Measurements from ENCODE around the gene GNPAT. TPM values are rescaled to one million over a fixed set of nuclear protein-coding genes. Genes with fewer than 3 reads are reported as not detected.

The GNPAT gene
- total and polyA plus RNA-seq, 9 donors = 51.2 to 65.3 (median 56.6) TPM

DNA sequence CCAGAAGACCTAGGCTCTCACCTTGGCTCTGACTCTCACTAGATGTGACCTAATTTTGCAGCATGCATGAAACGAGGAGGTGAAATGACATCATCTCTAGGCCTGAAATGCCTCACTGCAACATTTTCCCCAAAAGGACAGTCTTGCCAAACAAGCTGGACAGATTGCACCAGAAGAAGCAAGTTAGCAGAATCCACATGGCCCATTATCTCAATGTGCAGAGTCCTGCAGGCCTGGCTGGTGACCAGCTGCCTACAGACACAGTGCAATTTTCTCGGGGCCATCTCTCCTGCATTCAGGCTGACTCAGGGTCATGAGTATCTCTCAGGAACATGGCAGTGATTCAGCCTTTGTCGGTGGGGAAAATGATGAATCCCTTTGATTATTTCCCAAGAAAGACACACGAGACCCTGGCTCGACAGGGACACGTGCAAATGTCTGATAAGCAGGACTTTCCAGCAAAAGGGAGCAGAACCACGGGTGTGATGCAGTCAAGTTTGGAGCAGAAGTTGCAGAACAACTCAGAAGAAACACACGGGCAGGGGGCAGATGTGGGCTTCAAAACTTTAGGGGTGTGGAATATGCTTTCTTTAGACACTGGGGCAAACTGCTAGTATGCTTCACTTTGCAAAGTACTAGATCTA is 40.5 kb upstream of the GNPAT start:
- Histone ChIP-seq H3K36me3 (ENCODE audit: control insufficient read depth, insufficient read depth, low read length) (no peaks in the 10 kb centered on the region), H3K9me3 (replicated peaks; ENCODE audit: control insufficient read depth, low read depth, low read length) (no peaks in the 10 kb centered on the region), H3K4me1 (ENCODE audit: control insufficient read depth, insufficient read depth, low read length) (no peaks in the 10 kb centered on the region), H3K27ac (ENCODE audit: low read length) (no peak overlapping the region), H3K27me3 (ENCODE audit: control insufficient read depth, insufficient read depth, low read length) (peaks cover 23% of the 10 kb centered on the region), H3K4me3 (ENCODE audit: low read length) (no peak overlapping the region)
- DNase-seq = no peak
- 67% methylated on average over 8 of the region's 8 CpGs for WGBS (ENCODE audit: insufficient coverage)

GRCh38 chr1:231201375-231201978 is 39.5 kb upstream of the GNPAT start:
- H3K27ac ChIP-seq (ENCODE audit: low read length) = no peak overlapping the region
- DNase-seq = no peak
- no peaks in the 10 kb centered on the region for H3K9me3 ChIP-seq (replicated peaks; ENCODE audit: control insufficient read depth, low read depth, low read length)
- no peak overlapping the region for H3K4me3 ChIP-seq (ENCODE audit: low read length)
- WGBS (ENCODE audit: insufficient coverage) = 73% methylated on average over 14 of the region's 16 CpGs
- H3K27me3 ChIP-seq (ENCODE audit: control insufficient read depth, insufficient read depth, low read length) = peaks cover 23% of the 10 kb centered on the region
- no peaks in the 10 kb centered on the region for H3K36me3 ChIP-seq (ENCODE audit: control insufficient read depth, insufficient read depth, low read length)
- no peaks in the 10 kb centered on the region for H3K4me1 ChIP-seq (ENCODE audit: control insufficient read depth, insufficient read depth, low read length)

DNA sequence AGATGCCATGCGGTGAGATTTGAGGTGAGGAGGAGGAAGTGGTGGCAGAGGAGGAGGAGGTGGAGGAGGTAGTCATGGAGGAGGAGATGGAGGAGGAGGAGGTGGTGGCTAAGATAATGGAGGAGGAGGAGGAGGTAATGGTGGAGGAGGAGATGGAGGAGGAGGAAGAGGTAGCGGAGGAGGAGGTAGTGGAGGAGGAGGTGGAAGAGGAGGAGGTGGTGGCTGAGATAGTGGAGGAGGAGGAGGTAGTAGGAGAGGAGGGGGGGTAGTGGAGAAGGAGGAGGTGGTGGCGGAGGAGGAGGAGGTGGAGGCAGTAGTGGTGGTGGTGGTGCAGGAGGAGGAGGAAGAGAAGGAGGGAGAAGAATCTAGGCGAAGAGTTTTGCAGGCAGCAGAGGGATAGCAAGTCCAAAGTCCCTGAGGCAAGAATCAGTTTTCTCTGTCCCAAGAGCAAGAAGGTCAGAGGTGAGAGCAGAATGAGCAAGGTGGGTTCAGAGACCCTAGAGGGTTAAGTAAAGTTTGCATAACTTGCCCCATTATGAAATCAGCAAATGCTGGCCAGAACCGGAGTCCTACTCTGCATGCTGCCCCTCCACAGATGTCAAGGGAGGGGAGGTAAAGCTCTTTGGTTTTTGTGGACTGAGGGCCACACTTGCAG is 38.9 kb upstream of the GNPAT start:
- peaks cover 23% of the 10 kb centered on the region for H3K27me3 ChIP-seq (ENCODE audit: control insufficient read depth, insufficient read depth, low read length)
- H3K4me1 ChIP-seq (ENCODE audit: control insufficient read depth, insufficient read depth, low read length) = no peaks in the 10 kb centered on the region
- no peaks in the 10 kb centered on the region for H3K9me3 ChIP-seq (replicated peaks; ENCODE audit: control insufficient read depth, low read depth, low read length)
- WGBS (ENCODE audit: insufficient coverage) = 61% methylated on average over 5 of the region's 5 CpGs
- H3K36me3 ChIP-seq (ENCODE audit: control insufficient read depth, insufficient read depth, low read length) = no peaks in the 10 kb centered on the region
- no peak overlapping the region for H3K4me3 ChIP-seq (ENCODE audit: low read length)
- no peak overlapping the region for H3K27ac ChIP-seq (ENCODE audit: low read length)
- DNase-seq = no peak

DNA sequence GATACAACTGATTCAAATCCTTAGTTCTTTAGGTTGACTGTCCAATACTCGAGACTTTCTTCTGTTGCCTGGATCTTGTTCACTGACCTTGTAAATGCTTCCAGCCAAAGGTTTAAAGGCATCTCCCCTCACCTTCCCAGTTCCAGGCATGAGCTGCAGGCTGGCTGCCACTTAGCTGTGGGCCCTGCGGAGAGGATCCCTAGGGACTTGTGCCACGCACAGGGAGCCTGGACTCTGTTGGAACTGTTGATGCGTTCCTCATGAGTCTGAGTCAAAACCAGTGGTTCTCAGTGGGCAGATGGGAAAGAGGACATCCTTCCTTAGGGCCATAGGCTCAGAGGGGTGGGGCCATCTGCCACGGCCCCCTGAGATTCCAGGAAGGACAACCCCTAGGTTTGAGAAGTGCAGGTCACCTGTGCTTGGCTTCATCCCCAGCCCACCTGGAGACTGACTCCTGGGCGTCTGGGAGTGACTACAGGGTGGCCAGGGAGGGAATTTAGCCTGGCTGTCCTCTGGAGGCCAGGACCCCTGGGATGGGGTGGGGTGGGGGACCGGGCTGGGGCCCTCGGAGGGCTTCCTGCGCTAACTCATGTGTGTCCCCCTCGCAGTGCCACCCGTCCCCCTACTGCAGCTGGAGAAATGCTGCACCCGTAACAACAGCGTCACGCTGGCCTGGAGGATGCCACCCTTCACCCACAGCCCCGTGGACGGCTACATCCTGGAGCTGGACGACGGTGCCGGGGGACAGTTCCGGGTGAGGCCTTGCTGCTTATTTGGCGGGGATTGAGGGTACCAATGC is 37.6 kb upstream of the GNPAT start:
- H3K4me3 ChIP-seq (ENCODE audit: low read length) = no peak overlapping the region
- DNase-seq = no peak
- WGBS (ENCODE audit: insufficient coverage) = 83% methylated on average over 20 of the region's 21 CpGs
- H3K9me3 ChIP-seq (replicated peaks; ENCODE audit: control insufficient read depth, low read depth, low read length) = no peaks in the 10 kb centered on the region
- peaks cover 23% of the 10 kb centered on the region for H3K27me3 ChIP-seq (ENCODE audit: control insufficient read depth, insufficient read depth, low read length)
- no peaks in the 10 kb centered on the region for H3K4me1 ChIP-seq (ENCODE audit: control insufficient read depth, insufficient read depth, low read length)
- no peaks in the 10 kb centered on the region for H3K36me3 ChIP-seq (ENCODE audit: control insufficient read depth, insufficient read depth, low read length)
- no peak overlapping the region for H3K27ac ChIP-seq (ENCODE audit: low read length)

DNA sequence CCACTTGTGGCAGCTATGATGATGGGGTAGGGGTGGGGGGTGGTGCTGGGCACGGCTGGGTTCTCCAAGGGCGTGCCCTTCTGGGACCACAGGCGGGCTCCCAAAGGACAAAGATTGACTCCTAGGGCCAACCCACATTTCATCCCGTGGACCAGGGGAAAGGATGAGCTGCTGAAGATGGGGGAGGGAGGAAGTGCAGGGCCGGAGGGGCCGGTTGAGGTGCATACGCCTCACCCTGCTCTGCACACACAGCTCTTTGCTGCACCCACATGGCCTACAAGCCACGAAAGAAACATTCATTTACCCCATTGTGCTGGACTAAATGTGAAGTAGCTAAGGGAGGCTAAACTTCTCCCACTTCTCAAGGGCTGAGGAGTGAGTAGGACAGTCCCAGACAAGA is 34.2 kb upstream of the GNPAT start:
- 66% methylated on average over 3 of the region's 8 CpGs for WGBS (ENCODE audit: insufficient coverage)
- Histone ChIP-seq H3K4me1 (ENCODE audit: control insufficient read depth, insufficient read depth, low read length) (peaks cover 8% of the 10 kb centered on the region), H3K4me3 (ENCODE audit: low read length) (no peak overlapping the region), H3K27ac (ENCODE audit: low read length) (no peak overlapping the region), H3K36me3 (ENCODE audit: control insufficient read depth, insufficient read depth, low read length) (no peaks in the 10 kb centered on the region), H3K27me3 (ENCODE audit: control insufficient read depth, insufficient read depth, low read length) (peaks cover 16% of the 10 kb centered on the region), H3K9me3 (replicated peaks; ENCODE audit: control insufficient read depth, low read depth, low read length) (no peaks in the 10 kb centered on the region)
- no peak for DNase-seq

DNA sequence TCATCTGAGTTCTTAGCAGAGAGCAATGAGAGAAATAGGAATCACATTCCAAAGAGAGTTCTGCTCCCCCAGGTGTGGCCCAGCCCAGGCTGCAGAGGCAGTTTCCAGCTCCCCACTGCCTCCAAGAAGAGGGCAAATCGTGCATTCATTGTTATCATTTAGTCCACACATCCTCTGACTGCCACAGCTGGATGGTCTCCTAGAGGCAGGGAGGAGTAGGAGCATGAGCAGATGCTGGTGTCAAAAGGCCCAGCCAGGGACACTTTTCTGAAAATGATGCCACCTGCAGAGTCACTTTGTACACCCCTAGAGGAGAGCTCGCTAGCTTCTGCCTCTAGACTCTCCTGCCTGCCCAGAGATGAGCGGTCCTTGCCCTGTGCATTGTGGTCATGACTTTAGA is 33.6 kb upstream of the GNPAT start:
- no peaks in the 10 kb centered on the region for H3K36me3 ChIP-seq (ENCODE audit: control insufficient read depth, insufficient read depth, low read length)
- H3K9me3 ChIP-seq (replicated peaks; ENCODE audit: control insufficient read depth, low read depth, low read length) = no peaks in the 10 kb centered on the region
- no peak overlapping the region for H3K4me3 ChIP-seq (ENCODE audit: low read length)
- no CpG with 5 or more reads among the region's 3 CpGs for WGBS (ENCODE audit: insufficient coverage)
- no peak overlapping the region for H3K27ac ChIP-seq (ENCODE audit: low read length)
- no peak for DNase-seq
- H3K4me1 ChIP-seq (ENCODE audit: control insufficient read depth, insufficient read depth, low read length) = peaks cover 8% of the 10 kb centered on the region
- peaks cover 14% of the 10 kb centered on the region for H3K27me3 ChIP-seq (ENCODE audit: control insufficient read depth, insufficient read depth, low read length)

DNA sequence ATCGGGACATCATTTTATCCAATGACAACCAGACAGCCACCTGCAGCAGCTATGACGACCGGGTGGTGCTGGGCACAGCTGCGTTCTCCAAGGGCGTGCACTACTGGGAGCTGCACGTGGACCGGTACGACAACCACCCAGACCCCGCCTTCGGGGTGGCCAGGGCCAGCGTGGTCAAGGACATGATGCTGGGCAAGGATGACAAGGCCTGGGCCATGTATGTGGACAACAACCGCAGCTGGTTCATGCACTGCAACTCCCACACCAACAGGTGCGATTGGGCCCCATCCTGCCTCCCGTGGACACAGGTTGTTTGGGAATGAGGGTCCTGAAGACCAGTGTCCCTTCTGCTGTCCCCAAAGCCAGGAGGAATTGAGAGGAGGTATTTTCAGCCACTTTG is 32.0 kb upstream of the GNPAT start:
- Histone ChIP-seq H3K27ac (ENCODE audit: low read length) (no peak overlapping the region), H3K9me3 (replicated peaks; ENCODE audit: control insufficient read depth, low read depth, low read length) (no peaks in the 10 kb centered on the region), H3K4me3 (ENCODE audit: low read length) (no peak overlapping the region), H3K4me1 (ENCODE audit: control insufficient read depth, insufficient read depth, low read length) (peaks cover 8% of the 10 kb centered on the region), H3K36me3 (ENCODE audit: control insufficient read depth, insufficient read depth, low read length) (no peaks in the 10 kb centered on the region), H3K27me3 (ENCODE audit: control insufficient read depth, insufficient read depth, low read length) (peaks cover 11% of the 10 kb centered on the region)
- no peak for DNase-seq
- 93% methylated on average over 11 of the region's 14 CpGs for whole genome bisulfite sequencing (ENCODE audit: insufficient coverage)

- no peaks in the 10 kb centered on the region for H3K9me3 ChIP-seq (replicated peaks; ENCODE audit: control insufficient read depth, low read depth, low read length)
- no peaks in the 10 kb centered on the region for H3K36me3 ChIP-seq (ENCODE audit: control insufficient read depth, insufficient read depth, low read length)
- WGBS (ENCODE audit: insufficient coverage) = 88% methylated on average over 5 of the region's 5 CpGs
- DNase-seq = no peak
- H3K27ac ChIP-seq (ENCODE audit: low read length) = no peak overlapping the region
- no peak overlapping the region for H3K4me3 ChIP-seq (ENCODE audit: low read length)
- peaks cover 8% of the 10 kb centered on the region for H3K4me1 ChIP-seq (ENCODE audit: control insufficient read depth, insufficient read depth, low read length)
- H3K27me3 ChIP-seq (ENCODE audit: control insufficient read depth, insufficient read depth, low read length) = peaks cover 8% of the 10 kb centered on the region
These were observed 31.5 kb upstream of the GNPAT start for GRCh38 chr1:231209531-231209930.

DNA sequence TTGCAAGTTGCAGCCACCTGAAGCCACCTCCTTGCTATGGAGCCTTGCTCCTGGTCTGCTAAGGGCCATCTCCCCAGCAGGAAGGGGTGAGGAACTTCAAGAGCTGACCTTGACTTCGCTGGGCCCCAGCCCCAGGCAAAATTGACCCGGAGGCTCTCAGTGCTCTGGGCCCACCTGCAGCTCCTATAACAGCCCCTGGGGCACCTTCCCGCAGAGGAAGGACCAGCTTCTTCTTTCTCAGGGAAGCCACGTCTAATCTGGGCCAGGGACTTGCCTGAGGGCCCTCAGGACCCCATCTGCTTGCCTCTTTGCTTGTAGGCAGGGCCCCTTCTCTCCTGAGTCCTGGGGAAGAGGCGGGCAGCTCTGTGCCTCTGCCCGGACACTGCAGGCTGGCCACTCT is 30.9 kb upstream of the GNPAT start:
- Histone ChIP-seq H3K9me3 (replicated peaks; ENCODE audit: control insufficient read depth, low read depth, low read length) (no peaks in the 10 kb centered on the region), H3K27ac (ENCODE audit: low read length) (no peak overlapping the region), H3K4me3 (ENCODE audit: low read length) (no peak overlapping the region), H3K27me3 (ENCODE audit: control insufficient read depth, insufficient read depth, low read length) (peaks cover 11% of the 10 kb centered on the region), H3K4me1 (ENCODE audit: control insufficient read depth, insufficient read depth, low read length) (peaks cover 8% of the 10 kb centered on the region), H3K36me3 (ENCODE audit: control insufficient read depth, insufficient read depth, low read length) (no peaks in the 10 kb centered on the region)
- 55% methylated on average over 6 of the region's 6 CpGs for WGBS (ENCODE audit: insufficient coverage)
- no peak for DNase-seq
